ENCODE results near the gene COLEC12.
"Not testable (repeated sequence)": the region's sequence is repeated elsewhere in the genome, so short reads cannot be mapped to it uniquely, and the experiment has no call there.

The COLEC12 gene

DNA sequence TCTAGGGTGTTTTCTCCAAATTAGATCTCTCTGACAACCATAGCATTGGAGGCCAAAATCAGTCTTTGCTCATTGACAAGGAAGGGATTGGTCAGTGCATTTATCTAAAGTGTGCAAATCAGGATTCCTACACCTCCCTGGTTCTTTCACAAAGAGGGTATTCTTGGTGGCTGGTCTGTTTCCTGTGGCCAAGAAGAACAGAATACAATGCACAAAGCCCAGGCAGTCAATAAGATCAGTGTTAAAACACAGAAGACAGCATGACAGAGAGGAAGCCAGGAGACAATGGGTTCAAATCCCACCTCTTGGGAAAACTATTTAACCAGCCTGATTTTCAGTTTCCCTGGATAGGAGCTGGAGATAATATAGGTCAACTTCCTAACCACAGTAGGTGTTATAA is 186.6 kb downstream of the COLEC12 start:
- DNase-seq = no peak

DNA sequence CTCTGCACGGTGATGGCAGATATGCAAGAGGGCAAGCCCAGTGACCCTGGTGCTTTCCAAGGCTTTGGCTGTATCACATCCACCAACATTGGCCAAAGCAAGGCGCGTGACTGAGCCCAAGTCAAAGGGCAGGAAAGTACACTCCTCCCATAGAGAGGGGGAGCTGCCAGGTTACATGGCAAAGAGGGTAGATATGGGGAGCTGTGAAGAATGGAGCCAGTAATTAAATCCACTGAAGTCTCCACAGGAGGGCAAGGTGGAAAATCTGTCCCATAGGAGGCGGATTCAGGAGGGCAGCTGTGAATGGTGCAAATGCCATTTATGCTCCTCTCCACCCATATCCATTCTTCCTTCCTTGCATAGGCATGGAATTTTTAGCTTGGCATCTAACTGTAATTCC is 188.1 kb downstream of the COLEC12 start:
- no peak for DNase-seq

DNA sequence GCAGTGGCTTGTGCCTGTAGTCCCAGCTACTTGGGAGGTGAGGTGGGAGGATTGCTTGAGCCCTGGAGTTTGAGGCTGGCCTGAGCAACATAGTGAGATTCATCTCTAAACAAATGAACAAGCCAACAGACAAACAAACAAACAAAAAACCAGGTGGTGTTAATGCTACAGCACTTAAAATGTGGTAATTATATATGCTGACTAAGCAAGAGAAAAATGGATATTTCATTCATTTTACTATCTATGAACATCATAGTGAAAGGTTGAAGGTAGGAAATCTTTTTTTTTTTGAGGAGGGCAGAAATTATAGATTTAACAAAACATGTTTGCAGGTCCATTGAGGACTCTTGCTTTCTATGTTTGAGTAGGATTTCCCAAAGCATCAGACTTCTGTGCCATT is 190.5 kb downstream of the COLEC12 start:
- no peak for DNase-seq

DNA sequence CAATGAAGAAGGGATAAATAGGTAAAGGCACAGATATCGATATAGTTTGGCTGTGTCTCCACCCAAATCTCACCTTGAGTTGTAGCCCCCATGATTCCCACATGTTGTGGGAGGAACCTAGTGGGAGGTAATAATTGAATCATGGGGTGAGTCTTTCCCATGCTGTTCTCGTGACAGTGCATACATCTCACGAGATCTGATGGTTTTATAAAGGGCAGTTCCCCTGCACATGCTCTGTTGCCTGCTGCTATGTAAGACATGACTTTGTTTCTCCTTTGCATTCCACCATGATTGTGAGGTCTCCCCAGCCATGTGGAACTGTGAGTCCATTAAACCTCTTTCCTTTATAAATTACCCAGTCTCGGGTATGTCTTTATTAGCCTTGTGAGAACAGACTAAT is 192.4 kb downstream of the COLEC12 start:
- not testable (repeated sequence) for DNase-seq

DNA sequence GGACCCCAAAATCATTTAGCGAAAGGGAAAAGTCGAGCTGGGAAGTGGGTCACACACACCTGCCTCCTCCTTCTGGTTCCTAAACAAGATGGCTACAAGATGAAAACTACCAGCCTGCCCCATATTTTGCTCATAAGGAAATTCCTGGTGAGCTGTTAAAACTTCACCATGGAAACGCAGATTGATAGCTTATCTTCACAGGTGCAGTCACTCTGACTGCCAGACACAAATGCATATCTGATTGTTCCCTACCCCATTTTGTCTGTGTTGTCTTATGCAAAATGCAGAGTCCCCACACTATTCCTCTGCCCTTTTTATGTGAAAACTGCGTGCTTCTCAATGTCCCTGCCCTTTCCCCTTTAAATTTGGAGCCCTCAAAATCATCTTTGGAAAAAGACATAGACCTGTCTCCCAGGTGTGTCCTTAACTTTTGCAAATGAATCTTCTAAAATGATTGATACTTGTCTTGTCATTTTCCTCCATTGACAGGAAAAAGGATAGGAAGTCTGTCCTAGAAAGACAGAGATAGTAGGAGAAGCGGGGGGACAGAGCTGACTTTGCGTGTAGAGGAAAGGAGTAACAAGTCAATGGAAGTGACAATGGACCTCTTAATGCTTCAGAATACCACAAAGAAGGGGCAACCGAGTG is 193.8 kb downstream of the COLEC12 start:
- no peak for DNase-seq

DNA sequence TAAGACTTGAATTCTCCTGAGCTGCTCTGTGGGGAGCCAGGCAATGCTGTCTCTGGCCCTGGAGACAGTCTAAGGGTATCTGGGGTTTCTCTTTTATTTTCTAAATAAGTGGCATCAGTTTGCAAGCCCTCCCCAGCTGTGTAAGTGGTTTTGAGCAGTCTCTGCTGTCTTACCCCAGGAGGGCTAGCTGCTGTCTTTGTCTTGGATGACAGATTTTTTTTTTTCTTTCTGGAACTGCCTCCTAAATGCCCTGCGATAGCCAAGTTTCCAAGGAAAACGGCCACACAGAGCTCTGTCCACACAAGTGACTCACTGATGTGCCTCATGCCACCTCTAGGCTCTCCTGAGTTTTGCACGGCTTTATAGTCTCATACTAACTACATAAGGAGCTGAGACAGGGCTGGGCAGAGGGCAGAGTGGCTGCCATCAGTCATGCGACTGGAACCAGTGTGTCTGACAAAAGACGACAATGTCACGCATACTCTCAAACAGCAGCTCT is 195.4 kb downstream of the COLEC12 start:
- no peak for DNase-seq

DNA sequence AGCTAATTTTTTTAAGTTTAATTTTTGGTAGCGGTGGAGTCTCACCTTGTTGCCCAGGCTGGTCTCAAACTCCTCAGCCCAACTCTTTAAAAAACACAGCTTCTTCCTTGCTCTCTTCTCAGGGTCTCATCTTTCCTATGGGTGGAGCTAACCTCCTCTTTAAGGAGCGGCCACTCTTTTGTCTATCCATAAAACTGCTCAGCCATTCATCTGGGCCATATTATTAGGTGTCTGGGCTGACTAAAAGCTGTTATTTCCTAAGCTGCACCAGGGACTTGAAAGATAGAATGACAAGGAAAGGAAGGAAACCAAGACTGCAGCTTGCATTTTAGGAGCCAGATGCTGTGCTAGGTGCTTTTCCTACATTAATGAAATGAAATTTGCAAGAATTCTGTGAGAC is 196.9 kb downstream of the COLEC12 start:
- no peak for DNase-seq

DNA sequence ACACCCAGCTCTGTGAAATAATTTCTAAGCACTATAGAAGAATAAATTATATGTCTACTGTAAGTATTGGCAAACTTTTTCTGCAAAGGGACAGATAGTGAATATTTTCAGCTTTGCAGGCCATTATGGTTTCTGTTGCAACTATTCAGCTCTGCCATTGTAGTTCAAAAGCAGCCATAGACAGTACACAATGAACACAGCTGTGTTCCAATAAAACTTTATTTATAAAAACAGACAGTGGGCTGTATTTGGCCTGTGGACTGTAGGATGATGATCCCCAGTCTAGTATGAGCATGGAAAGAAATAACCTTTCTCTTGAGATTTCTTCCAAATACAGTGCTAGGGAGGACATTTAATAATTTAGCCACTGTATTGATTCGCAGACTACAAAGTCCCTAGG is 197.5 kb downstream of the COLEC12 start:
- DNase-seq = no peak

DNA sequence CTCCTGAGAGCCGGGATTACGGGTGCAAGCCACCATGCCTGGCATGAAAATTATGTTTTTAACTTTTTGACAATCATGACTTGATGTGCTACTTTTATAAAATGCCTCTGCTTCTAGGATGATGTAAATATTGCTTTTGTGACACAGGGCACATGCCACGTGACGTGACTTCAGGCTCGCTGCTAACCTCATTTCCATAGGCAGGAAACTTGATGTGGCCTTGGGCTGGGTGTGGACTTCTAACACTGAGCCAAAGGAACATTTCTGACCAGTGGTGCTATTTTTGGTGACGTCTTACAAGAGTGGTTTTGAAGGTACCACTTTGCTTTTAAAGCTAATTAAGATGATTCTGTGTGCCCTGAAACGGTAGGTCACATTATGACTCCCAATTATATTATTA is 198.4 kb downstream of the COLEC12 start:
- DNase-seq = no peak

DNA sequence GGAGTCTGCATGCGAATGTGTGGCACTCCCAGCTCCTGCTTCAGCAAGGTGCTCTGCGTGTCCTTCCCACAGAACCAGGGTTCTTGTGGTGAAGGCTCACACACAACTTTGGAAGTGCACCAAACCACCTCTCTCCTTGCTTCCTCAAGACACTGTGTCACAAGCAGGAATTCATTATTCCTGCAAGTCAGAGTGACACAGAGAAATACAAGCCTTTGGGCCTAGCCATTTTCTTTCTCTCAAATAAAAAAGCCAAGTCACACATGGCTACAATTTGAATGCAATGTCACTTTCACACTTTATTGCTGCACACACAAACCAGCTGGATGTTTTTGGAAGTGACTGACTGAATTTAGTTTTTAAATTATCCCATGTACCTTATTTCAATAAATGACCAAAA is 202.6 kb downstream of the COLEC12 start:
- DNase-seq = no peak

DNA sequence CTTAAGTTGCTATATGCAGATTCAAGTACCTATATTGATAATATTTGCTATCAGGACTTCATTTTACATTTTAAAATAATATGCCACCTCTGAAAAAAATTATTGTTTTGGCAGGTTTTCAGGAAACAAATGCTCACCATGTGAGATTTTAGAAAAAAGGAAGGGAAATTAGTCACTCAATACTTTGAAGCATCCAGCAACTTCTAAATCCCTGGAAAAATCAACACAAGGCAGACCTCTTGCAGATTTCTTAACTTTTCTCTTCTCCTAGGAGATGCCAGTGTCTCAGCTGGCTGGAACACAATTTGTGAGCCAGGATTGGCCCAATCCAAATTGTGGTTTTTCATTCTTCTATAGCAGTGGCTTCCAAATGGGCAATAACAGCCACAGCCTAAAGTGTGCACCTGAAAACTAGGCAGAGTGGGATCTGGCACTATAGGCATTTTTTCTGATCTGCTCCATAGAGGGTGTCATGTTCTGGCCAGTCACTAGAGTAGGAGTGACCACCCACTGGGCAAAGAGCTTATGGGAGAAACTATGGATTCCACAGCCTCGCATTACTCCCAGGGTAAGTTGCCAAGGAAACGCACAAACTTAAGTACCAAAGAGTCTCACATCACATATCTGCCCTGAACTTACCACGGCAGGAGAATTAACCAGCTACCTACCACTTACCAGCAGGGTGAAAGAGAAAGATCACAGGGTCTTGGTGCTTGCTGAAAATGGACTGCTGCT is 204.6 kb downstream of the COLEC12 start:
- no peak for DNase-seq

DNA sequence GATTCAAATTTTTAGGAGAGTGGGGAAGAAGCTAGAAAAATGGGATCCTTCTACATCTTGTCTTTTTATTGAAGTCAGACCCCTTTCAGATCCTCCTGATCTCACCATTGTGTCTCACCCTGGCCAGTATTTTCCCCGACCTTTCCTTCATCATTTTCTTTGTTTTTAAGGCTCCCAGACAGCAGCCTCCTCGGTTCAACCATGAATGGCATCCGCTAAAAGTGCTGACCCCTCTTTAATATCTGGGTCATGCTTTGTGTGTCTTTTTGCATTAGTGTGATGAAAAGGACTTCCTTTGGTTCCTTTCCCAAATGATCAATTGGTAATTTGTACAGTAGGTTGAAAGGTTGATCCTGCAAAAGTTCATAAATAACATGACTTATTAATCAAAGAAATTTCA is 205.9 kb downstream of the COLEC12 start:
- DNase-seq = no peak

DNA sequence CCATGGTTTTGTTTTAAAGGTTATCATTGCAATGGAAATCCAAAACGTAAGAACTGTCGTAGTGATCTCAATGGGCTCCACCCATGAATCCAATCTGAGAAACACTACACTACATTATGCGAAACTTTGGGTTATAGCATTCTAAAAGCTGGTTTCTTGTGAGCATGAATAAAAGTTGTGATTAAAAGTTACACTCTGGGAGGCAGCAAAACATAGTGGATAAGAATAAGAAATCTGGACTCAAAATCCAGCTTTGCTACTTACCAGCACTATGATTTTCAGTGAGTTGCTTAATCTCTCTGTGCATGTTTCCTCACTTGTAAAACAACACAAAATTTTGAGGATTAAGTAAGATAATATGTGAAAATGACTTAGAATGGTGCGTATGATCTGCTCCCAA is 207.0 kb downstream of the COLEC12 start:
- no peak for DNase-seq

DNA sequence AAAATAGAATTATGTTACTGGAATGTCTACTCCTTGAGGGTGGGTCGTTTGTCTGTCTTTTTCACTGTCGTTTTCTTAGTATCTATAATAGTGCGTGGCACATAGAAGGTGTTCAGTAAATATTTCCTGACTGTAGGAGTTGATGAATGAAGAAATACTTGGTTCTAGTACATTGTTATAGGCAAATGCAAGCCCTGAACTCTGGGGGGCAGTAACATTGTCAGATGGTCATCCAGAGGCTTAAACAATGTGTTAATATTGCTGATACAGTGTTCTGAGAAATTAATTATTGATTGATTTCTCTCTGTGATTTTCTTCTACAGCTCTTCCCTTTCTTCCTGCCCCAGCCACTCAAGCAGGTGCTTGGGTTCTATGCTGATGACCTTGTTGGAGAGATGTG is 208.2 kb downstream of the COLEC12 start:
- DNase-seq = no peak

DNA sequence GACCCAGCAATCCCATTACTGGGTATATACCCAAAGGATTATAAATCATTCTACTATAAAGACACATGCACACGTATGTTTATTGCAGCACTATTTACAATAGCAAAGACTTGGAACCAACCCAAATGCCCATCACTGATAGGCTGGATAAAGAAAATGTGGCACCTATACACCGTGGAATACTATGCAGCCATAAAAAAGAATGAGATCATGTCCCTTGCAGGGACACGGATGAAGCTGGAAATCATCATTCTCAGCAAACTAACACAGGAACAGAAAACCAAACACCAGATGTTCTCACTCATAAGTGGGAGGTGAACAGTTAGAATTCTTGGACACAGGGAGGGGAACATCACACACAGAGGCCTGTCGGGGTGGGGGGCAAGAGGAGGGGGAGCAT is 210.5 kb downstream of the COLEC12 start:
- DNase-seq = not testable (repeated sequence)

DNA sequence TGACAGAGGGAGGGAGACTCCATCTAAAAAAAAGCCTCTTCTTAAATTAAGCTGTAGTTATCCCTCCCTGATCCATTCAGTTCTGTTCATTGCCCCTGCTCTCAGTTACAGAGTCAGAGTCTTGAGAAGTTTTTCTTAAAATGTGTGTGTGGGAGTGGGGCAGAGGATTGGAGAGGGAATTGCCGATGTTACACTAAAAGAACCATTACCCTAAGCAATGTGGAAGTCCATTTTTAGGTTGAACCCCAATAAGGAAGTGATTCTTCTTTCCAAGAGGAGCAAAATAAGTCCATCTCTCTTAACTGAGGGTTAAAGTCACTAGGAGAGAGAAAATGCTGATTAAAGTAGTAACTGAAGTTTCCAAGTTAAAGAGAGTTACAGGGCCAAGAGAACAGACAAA is 211.5 kb downstream of the COLEC12 start:
- DNase-seq = no peak

DNA sequence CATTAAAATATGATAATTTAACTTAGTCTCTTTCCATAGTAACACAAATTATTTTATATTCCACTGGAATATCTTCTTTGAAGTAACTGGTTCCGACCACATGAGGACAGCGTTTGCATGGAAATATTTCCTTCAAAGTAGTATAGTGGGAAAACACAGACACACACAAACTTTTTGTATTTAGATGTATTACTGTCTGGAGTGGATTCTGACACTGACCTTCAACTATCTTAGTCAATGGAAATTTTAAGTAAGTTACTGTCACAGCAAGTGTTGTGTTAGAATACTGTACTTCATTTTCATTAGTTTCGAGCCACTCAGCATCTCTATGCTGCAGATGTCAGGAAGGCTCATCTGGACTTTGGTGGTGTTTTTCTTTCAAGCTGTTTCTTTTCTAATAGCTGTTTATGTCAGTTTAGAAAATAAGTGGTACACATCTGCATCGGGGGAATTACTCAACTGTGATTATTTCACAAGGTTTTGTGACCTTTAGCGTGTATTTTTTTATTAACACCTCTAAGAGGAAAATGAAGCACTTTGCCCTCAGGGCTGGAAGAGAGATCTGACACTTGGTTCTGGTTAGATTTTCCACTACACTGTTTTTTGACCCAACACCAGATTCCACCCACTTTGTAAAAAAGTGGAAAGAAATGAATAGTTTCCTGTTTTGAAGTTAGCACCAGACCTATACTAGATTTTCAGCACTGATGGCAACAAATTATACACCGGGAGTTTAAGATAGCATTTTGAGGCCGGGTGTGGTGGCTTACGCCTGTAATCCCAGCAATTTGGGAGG is 213.8 kb downstream of the COLEC12 start:
- DNase-seq = peak; percentile 5

DNA sequence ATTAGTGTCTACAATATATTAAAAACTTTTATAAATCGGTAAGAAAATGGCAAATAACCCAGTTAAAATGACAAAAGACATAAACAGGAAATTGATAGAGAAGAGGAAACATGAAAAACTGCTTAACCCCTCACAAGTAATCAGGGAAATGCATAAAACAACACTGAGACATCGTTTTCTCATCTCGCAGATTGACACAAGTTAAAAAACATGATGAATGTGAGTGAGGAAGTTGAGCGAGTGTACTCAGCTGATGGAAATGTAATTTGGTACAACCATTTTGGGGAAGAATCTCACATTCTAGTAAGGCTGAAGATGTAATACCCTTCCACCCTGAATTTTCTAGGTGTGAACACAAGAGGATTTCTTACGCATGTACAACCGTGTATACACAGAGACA is 214.7 kb downstream of the COLEC12 start:
- no peak for DNase-seq

DNA sequence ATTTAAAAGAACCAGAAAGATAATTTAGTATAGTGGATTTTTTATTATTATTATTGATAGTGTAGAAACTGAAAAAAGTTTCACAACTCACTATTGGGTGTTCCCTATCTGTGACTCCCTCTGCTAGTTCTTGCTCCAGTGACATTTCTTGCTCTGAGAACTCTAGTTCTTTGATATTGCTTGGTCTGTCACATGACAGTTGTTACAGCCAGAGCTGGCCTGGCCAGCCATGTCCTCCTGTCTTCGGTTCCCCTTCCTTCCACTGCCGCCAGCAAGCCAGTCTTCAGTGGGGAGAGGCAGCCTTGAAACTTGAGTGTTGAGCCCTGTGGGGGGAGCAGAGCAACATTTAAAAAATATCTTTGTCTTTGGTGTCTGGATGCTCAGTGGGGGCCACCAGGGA is 225.0 kb downstream of the COLEC12 start:
- no peak for DNase-seq

DNA sequence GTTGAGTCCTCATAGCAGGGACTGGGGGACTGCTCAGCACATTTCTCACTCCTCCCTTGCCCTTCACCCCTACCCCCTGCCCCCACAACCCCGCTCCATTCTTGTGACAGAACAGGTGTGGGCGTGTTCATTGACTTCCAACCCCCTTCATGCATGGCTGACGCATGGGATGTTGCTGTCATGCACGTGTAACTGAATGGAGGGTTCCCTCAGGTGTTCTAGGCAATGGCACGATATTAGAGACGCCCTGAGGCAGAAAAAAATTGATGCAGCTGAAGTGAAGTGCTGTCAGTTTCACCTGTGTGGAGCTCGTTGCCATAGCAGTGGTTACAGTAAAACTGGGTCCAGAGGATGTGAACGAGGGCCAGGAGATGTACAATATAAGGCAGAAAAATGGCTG is 226.2 kb downstream of the COLEC12 start:
- DNase-seq = peak; percentile 14

DNA sequence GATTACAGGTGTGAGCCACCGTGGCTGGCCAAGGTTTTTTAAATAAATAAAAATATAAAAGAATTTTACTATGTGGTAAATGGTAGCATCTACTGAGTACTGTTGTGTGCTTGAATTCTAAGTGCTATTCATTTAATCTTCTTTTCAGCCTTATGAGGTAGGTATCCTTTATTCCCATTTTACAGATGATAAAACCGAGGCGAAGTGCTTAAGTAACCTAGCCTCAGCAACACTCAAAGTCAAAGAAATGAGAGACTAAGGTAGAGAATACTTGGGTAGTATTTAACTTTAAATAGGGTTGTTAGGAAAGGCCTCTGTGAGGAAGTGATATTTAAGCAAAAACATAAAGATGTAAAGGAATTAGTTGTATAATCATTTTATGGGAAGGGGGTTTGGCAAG is 227.0 kb downstream of the COLEC12 start:
- DNase-seq = no peak

DNA sequence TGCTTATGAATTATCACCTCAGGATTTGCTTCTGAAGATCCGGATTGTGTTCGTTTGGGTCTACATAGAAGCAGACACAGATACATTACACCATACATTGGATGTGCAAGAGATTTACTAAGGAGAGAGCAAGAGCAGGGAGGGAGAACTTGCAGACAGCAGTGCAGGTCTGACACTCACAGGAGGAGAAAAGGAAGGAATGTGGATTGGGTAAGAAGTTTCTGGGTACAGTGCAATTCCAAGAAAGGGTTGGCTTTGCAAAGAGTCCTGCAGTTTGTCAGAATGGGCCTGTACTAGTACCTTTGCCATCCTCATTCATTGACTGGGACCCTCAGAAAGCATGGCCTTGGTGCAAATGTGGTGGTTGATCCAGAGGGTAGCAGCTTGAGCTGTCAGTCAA is 227.9 kb downstream of the COLEC12 start:
- no peak for DNase-seq

DNA sequence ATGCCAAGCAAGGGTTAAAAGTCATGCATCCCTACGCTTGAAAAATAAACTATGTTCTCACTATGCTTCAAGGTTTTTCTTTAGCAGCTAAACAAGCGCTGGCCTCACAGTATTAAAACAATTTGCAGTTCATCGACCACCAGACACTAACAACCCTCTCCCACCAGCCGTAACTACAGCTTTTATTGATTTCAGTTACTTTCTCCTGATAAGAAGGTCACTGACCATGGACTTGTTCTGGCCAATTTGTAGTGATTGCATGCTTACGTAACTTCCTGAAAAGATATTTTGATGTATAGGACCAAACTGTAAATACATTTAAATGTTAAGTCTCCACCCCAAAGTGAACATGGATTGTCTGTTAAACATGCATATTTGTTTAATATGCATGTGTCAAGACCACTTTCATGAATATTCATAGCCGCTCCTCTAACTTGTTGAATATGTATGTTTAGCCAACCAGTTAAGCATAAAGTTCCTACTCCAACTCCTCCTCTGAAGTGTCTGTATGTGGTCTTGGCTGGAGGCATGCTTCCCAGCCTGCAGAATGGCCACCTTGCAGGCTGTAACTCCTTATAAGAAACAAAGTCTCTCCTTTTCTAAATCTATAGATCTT is 230.9 kb downstream of the COLEC12 start:
- DNase-seq = no peak

All from NCI-H2171 treated with DMSO at 0.1 percent for 48 hours (cell line).